Pancreas (tissue), 10 donors: Measurements from ENCODE around the gene PLD4. TPM values are rescaled to one million over a fixed set of nuclear protein-coding genes. Genes with fewer than 3 reads are reported as not detected.

Experiments used
- ATAC-seq, 4 donors: fragments of 200-7000 bp; cut with Tn5 transposase; one replicate each; pipeline versions ENCODE4 v1.8.0 to v1.9.1; 2020; ENCODE audit warnings: mild to moderate bottlenecking in 4 of 4, moderate library complexity in 4 of 4
- DNase-seq, 6 donors: peaks; one replicate each; pipeline ENCODE4 v3.0.0-alpha.2; 2020
- FAIRE-seq: peaks from 2 replicates; lab custom pipeline; 2012; peaks lifted over from hg19 to GRCh38; lab: Jason Lieb, UNC
- H3K27ac ChIP-seq, 4 donors: fragments of 200-600 bp; sonication (generic); 1 replicate in 3 of 4; 2 replicates in 1 of 4; pipeline versions ENCODE4 v1.5.0 to v1.8.0; 2020
- H3K27me3 ChIP-seq, 4 donors: fragments of 200-600 bp; one replicate each; pipeline ENCODE4 v1.8.0; 2021
- H3K36me3 ChIP-seq, 3 donors: fragments of 200-600 bp; sonication (generic) in 1 of 3; one replicate each; pipeline versions ENCODE4 v1.5.0 to v1.8.0; 2020 to 2021
- H3K4me1 ChIP-seq, 3 donors: fragments of 200-600 bp; one replicate each; pipeline ENCODE4 v1.8.0; 2021
- H3K4me3 ChIP-seq, 4 donors: fragments of 200-600 bp; sonication (generic) in 2 of 4; one replicate each; pipeline versions ENCODE4 v1.5.0 to v1.8.0; 2020 to 2021
- H3K9me3 ChIP-seq, 4 donors: fragments of 200-600 bp; one replicate each; pipeline ENCODE4 v1.8.0; 2021
- WGBS, 2 donors: extraction: QIAGEN DNeasy Blood & Tissue Kit; methylation state at CpG; one replicate each; pipeline ENCODE4 v1.1.7; 2013; 5-methylcytosine and 5-hydroxymethylcytosine counted together
- intact Hi-C, 3 donors: fragments of 100-400 bp; cut with DNase I; formaldehyde crosslinking; loops; one replicate each; pipeline versions ENCODE4 v1.11.1 to v1.14.2; 2022
- polyA plus RNA-seq, 2 donors: library from polyadenylated mRNA; stranded (reverse); fragments of 200-250 nt; gene quantifications; one replicate each; pipeline ENCODE4 v1.2.3, GENCODE V29; 2013
- total RNA-seq, 6 donors: library from RNA; stranded (reverse); fragmentation: NEBNext Ultra II Directional in 4 of 6; extraction: Animal tissue kit (Norgen Biotek cat#: 25700) in 4 of 6; gene quantifications; one replicate each; pipeline versions ENCODE4 v1.2.1 to v1.2.4, GENCODE V29; 2021 to 2023
- TF ChIP-seq, protein P1 (sequence below), 4 donors: fragments of 200-600 bp; sonication (generic) in 3 of 4; IDR thresholded peaks; one replicate each; pipeline versions ENCODE4 v1.5.0 to v1.8.0; 2021; ENCODE audit warnings: antibody characterized with exemption in 4 of 4
- donor health status: healthy with polysubstance abuse.
- donor health status: DM: no; HTN: no; CAD: no; lungs with moderate emphysema.
- donor health status: DM: no; HTN: no; CAD: no.
- donor health status: control.
- donor health status: control.
- donor health status: Bipolar disorder and iron deficiency.
- donor health status: DM: yes; HTN: yes; CAD: no.
- donor health status: DM: no; HTN: no; CAD: no.
- donor health status: DM: no; HTN: no; CAD: no.
- donor health status: DM: yes; HTN: yes; CAD: no.

PLD4 gene
- total and polyA plus RNA-seq, 8 donors: 0.19 to 12.5 (median 0.52) TPM

GRCh38 chr14:104885973-104886689 is 38.5 kb upstream of the PLD4 start:
- DNase-seq: peak in 4 of 6 donors; percentile 11 to 82 (median 44)
- WGBS, 2 donors: 94 to 96% methylated on average over 38 to 40 of the region's 40 CpGs
- H3K36me3 ChIP-seq: peaks cover 0 to 45% (median 5%) of the 10 kb centered on the region in 3 donors
- no peak overlapping the region for H3K4me3 ChIP-seq
- FAIRE-seq: no peak
- ATAC-seq: no peak
- TF ChIP-seq, protein P1, sequence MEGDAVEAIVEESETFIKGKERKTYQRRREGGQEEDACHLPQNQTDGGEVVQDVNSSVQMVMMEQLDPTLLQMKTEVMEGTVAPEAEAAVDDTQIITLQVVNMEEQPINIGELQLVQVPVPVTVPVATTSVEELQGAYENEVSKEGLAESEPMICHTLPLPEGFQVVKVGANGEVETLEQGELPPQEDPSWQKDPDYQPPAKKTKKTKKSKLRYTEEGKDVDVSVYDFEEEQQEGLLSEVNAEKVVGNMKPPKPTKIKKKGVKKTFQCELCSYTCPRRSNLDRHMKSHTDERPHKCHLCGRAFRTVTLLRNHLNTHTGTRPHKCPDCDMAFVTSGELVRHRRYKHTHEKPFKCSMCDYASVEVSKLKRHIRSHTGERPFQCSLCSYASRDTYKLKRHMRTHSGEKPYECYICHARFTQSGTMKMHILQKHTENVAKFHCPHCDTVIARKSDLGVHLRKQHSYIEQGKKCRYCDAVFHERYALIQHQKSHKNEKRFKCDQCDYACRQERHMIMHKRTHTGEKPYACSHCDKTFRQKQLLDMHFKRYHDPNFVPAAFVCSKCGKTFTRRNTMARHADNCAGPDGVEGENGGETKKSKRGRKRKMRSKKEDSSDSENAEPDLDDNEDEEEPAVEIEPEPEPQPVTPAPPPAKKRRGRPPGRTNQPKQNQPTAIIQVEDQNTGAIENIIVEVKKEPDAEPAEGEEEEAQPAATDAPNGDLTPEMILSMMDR (IDR thresholded peaks at IDR 0.05): no peak
- H3K27ac ChIP-seq: no peak overlapping the region
- no peaks in the 10 kb centered on the region for H3K4me1 ChIP-seq
- no peaks in the 10 kb centered on the region for H3K27me3 ChIP-seq
- intact Hi-C loops: no loop called here
- no peaks in the 10 kb centered on the region for H3K9me3 ChIP-seq

DNA sequence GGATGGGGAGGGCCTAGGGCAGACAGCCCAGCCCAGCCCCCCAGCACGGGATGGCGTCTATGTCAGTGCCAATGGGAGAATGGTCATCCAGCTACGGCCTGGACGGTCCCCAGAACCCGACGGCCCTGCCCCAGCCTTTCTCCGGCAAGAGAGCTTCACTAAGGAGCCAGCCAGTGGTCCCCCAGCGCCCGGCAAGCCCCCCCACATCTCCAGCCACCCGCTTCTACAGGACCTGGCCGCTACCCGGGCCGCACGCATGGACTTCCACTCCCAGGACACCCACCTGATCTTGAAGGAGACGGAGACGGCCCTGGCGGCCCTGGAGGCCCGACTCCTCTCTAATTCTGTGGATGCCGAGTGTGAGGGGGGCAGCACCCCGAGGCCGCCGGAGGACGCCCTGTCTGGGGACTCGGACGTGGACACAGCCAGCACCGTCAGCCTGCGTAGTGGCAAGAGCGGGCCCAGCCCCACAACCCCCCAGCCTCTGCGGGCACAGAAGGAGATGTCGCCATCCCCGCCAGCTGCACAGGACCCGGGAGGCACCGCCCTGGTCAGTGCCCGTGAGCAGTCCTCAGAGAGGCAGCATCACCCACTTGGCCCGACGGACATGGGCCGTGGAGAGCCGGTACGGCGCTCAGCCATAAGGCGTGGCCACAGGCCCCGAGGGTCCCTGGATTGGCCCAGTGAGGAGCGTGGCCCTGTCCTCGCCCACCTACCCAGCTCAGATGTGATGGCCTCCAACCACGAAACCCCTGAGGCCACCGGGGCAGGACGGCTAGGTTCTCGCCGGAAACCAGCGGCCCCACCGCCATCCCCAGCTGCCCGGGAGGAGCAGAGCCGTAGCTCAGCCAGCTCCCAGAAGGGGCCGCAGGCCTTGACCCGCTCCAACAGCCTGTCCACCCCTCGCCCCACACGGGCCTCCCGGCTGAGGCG is 37.7 kb upstream of the PLD4 start:
- no peaks in the 10 kb centered on the region for H3K4me1 ChIP-seq
- no peak for ATAC-seq
- TF ChIP-seq, protein P1 (IDR thresholded peaks at IDR 0.05): no peak
- no peak overlapping the region for H3K27ac ChIP-seq
- intact Hi-C loops: no loop called here
- H3K9me3 ChIP-seq: no peaks in the 10 kb centered on the region
- peak in 4 of 6 donors; percentile 9 to 80 (median 36) for DNase-seq
- no peak for FAIRE-seq
- H3K27me3 ChIP-seq: no peaks in the 10 kb centered on the region
- peaks cover 0 to 45% (median 5%) of the 10 kb centered on the region in 3 donors for H3K36me3 ChIP-seq
- H3K4me3 ChIP-seq: no peak overlapping the region
- WGBS, 2 donors: 96 to 97% methylated on average over 57 to 59 of the region's 59 CpGs

GRCh38 chr14:104887623-104888488 is 36.8 kb upstream of the PLD4 start:
- WGBS, 2 donors: 95 to 97% methylated on average over 33 of the region's 33 CpGs

More at GRCh38 chr14:104887623-104888488, 36.8 kb upstream of the PLD4 start:
- no peak overlapping the region for H3K27ac ChIP-seq
- DNase-seq (peak in 5 of 6 donors; percentile 13 to 78 (median 41)), FAIRE-seq (no peak), ATAC-seq (no peak)
- H3K4me1 ChIP-seq: no peaks in the 10 kb centered on the region
- H3K27me3 ChIP-seq: no peaks in the 10 kb centered on the region
- intact Hi-C loops: no loop called here
- H3K4me3 ChIP-seq: no peak overlapping the region
- H3K9me3 ChIP-seq: no peaks in the 10 kb centered on the region
- H3K36me3 ChIP-seq: peaks cover 0 to 45% (median 5%) of the 10 kb centered on the region in 3 donors
- TF ChIP-seq, protein P1 (IDR thresholded peaks at IDR 0.05): no peak
